Measurements from ENCODE around the gene KCNJ10.
A peak's percentile ranks its signal among the peaks of the same experiment; 100 is the strongest.
"Not testable (repeated sequence)": the region's sequence is repeated elsewhere in the genome, so short reads cannot be mapped to it uniquely, and the experiment has no call there.

Gene KCNJ10

GRCh38 chr1:160069460-160070231, at the start of gene KCNJ10:
KCNJ10 (minus strand) TSS chr1:160070160; CDS start chr1:160042532, 27,628 bp downstream.
- Mint-ChIP-seq H3K9me3 (no peaks in the 10 kb centered on the region), H3K27ac (ENCODE audit: low read depth) (no peak within 1 kb of the TSS), H3K27me3 (peaks cover 59% of the 10 kb centered on the region), H3K36me3 (ENCODE audit: insufficient read depth) (peaks cover 4% of the 10 kb centered on the region), H3K4me3 (peak within 1 kb of the TSS; percentile 78), H3K4me1 (peaks cover 14% of the 10 kb centered on the region)
- DNase-seq (ENCODE audit: low spot score in 2 of 2) (no peak), ATAC-seq (replicated peaks; ENCODE audit: extremely low read depth, poor library complexity, severe bottlenecking) (peak; percentile 29)

GRCh38 chr1:160118928-160119327, 49.0 kb upstream of the KCNJ10 start:
- H3K27ac Mint-ChIP-seq (ENCODE audit: low read depth): no peak overlapping the region
- DNase-seq (ENCODE audit: low spot score in 2 of 2) (no peak), ATAC-seq (replicated peaks; ENCODE audit: extremely low read depth, poor library complexity, severe bottlenecking) (no peak)
- no peak overlapping the region for H3K4me3 Mint-ChIP-seq
- H3K9me3 Mint-ChIP-seq: no peaks in the 10 kb centered on the region
- H3K27me3 Mint-ChIP-seq: peaks cover 26% of the 10 kb centered on the region
- H3K4me1 Mint-ChIP-seq: no peaks in the 10 kb centered on the region
- no peaks in the 10 kb centered on the region for H3K36me3 Mint-ChIP-seq (ENCODE audit: insufficient read depth)

DNA sequence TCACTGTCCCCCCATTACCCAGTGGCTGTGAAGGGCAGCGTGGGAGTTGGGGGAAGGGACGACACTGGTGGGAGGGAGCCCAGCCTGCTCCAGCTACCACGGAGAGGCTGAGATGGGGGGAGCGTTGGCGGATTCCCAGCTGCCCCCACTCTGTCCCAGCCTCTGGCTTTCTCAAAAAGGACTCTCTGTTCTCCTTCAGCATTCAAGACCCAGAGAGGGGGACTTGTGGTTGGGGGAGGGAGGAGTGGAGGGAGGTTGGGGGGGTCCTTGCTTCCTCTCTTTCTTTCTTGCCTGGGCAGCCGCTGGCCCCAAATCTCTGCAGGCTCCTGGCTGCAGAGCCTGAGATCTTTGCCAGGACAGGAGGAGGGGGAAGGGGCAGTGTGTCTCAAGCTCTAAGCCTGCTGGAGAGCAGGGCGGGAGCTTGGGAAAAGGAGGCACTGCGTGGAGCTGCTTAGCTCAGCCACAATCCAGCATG, 47.8 kb upstream of the KCNJ10 start:
- H3K27me3 Mint-ChIP-seq: peaks cover 26% of the 10 kb centered on the region
- no peaks in the 10 kb centered on the region for H3K4me1 Mint-ChIP-seq
- H3K4me3 Mint-ChIP-seq: no peak overlapping the region
- H3K36me3 Mint-ChIP-seq (ENCODE audit: insufficient read depth): no peaks in the 10 kb centered on the region
- no peak for DNase-seq (ENCODE audit: low spot score in 2 of 2)
- ATAC-seq (replicated peaks; ENCODE audit: extremely low read depth, poor library complexity, severe bottlenecking): no peak
- H3K9me3 Mint-ChIP-seq: no peaks in the 10 kb centered on the region
- H3K27ac Mint-ChIP-seq (ENCODE audit: low read depth): no peak overlapping the region

- peaks cover 26% of the 10 kb centered on the region for H3K27me3 Mint-ChIP-seq
- ATAC-seq (replicated peaks; ENCODE audit: extremely low read depth, poor library complexity, severe bottlenecking): no peak
- no peak for DNase-seq (ENCODE audit: low spot score in 2 of 2)
- H3K36me3 Mint-ChIP-seq (ENCODE audit: insufficient read depth): no peaks in the 10 kb centered on the region
- H3K9me3 Mint-ChIP-seq: no peaks in the 10 kb centered on the region
- H3K4me3 Mint-ChIP-seq: no peak overlapping the region
- H3K27ac Mint-ChIP-seq (ENCODE audit: low read depth): no peak overlapping the region
- H3K4me1 Mint-ChIP-seq: no peaks in the 10 kb centered on the region
These were observed 47.3 kb upstream of the KCNJ10 start for GRCh38 chr1:160117300-160117699.

- Mint-ChIP-seq H3K36me3 (ENCODE audit: insufficient read depth) (no peaks in the 10 kb centered on the region), H3K4me1 (no peaks in the 10 kb centered on the region), H3K27ac (ENCODE audit: low read depth) (no peak overlapping the region), H3K4me3 (no peak overlapping the region), H3K27me3 (peaks cover 26% of the 10 kb centered on the region), H3K9me3 (no peaks in the 10 kb centered on the region)
- no peak for ATAC-seq (replicated peaks; ENCODE audit: extremely low read depth, poor library complexity, severe bottlenecking)
- no peak for DNase-seq (ENCODE audit: low spot score in 2 of 2)
These were observed 46.6 kb upstream of the KCNJ10 start for GRCh38 chr1:160116283-160117147.

DNA sequence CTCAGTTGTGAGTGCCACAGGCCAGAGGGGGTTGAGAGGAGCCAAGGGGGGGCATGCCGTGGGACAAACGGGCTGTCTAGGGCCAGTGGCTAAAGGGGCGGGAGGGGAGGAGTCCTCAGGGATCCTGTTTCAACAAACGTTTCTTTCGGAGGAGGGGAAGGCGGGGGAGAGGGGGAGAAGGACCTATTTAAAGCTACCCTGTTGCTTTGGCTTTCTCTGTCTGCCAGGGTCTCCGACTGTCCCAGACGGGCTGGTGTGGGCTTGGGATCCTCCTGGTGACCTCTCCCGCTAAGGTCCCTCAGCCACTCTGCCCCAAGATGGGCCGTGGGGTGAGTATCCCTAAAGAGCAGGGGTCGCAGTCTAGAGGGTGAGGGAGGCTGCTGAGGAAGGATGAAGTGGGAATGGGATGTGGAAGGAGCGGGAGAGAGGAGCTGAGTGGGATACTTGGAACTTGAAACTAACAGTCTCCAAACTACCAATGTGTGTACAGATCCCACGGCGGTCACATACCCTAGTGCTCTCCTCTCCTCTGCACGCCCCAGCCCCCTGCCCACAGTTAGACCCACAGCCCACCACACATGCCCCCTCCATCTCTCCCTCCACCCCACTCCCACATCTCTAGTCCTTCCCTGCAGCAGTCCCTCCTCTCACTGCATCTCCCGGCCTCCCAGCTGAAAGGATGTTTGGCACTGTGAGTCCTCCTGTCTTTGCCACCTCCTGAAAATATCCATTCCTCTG, 45.8 kb upstream of the KCNJ10 start, which contains the start of gene ATP1A2:
Gene ATP1A2, plus strand, starts transcription at position 215 of the 738 bp plus-strand sequence. Its CDS starts 103 bp downstream, at position 318.
- H3K27me3 Mint-ChIP-seq: peaks cover 26% of the 10 kb centered on the region
- DNase-seq (ENCODE audit: low spot score in 2 of 2): no peak
- no peaks in the 10 kb centered on the region for H3K4me1 Mint-ChIP-seq
- H3K27ac Mint-ChIP-seq (ENCODE audit: low read depth): no peak within 1 kb of the TSS
- no peak within 1 kb of the TSS for H3K4me3 Mint-ChIP-seq
- H3K36me3 Mint-ChIP-seq (ENCODE audit: insufficient read depth): no peaks in the 10 kb centered on the region
- no peak for ATAC-seq (replicated peaks; ENCODE audit: extremely low read depth, poor library complexity, severe bottlenecking)
- no peaks in the 10 kb centered on the region for H3K9me3 Mint-ChIP-seq

DNA sequence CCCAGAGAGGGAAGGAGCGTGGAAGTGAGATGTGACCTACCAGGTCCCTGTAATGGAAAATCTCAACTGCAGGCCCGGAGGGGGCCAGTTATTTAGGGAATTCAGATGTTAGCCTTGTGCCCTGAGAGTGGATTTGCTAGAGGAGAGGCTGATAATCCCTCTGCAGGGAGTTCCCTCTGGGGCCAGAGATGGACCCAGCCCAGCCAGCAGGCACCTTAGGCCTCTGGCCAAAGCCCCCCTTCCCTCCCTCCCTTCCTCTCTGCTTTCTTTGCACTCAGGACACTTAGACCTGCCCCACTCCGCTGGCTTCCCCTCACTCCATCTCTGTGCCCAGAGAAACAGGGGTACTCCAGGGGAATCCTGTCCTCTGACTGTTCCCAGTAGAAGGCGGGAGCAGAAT, 44.1 kb upstream of the KCNJ10 start:
- peaks cover 32% of the 10 kb centered on the region for H3K27me3 Mint-ChIP-seq
- no peaks in the 10 kb centered on the region for H3K36me3 Mint-ChIP-seq (ENCODE audit: insufficient read depth)
- no peak overlapping the region for H3K4me3 Mint-ChIP-seq
- no peak for ATAC-seq (replicated peaks; ENCODE audit: extremely low read depth, poor library complexity, severe bottlenecking)
- DNase-seq (ENCODE audit: low spot score in 2 of 2): no peak
- no peaks in the 10 kb centered on the region for H3K4me1 Mint-ChIP-seq
- no peaks in the 10 kb centered on the region for H3K9me3 Mint-ChIP-seq
- H3K27ac Mint-ChIP-seq (ENCODE audit: low read depth): no peak overlapping the region

DNA sequence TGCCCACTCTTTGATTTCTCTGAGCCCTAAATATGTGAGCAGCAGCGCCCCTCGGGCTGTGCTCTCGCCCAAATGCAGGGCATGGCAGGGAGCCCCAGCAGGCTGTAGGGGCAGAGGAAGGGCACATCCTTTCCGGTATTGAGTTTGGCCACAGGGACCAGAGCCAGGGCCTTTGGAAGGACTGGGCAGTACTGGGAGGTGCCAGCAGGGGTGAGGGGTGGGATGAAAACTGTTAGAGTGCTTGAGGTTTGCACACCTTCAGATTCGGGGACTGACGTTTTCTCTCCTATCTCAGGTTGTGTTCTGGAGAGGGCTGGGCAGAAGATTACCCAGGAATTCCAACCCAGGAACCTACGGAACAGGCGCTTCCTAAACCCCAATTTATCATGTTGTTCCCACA, 43.4 kb upstream of the KCNJ10 start:
- no peak overlapping the region for H3K4me3 Mint-ChIP-seq
- peaks cover 38% of the 10 kb centered on the region for H3K27me3 Mint-ChIP-seq
- no peak for ATAC-seq (replicated peaks; ENCODE audit: extremely low read depth, poor library complexity, severe bottlenecking)
- no peaks in the 10 kb centered on the region for H3K4me1 Mint-ChIP-seq
- no peak for DNase-seq (ENCODE audit: low spot score in 2 of 2)
- no peaks in the 10 kb centered on the region for H3K36me3 Mint-ChIP-seq (ENCODE audit: insufficient read depth)
- H3K9me3 Mint-ChIP-seq: no peaks in the 10 kb centered on the region
- no peak overlapping the region for H3K27ac Mint-ChIP-seq (ENCODE audit: low read depth)

- Mint-ChIP-seq H3K27ac (ENCODE audit: low read depth) (no peak overlapping the region), H3K36me3 (ENCODE audit: insufficient read depth) (no peaks in the 10 kb centered on the region), H3K27me3 (peaks cover 38% of the 10 kb centered on the region), H3K4me3 (no peak overlapping the region), H3K4me1 (no peaks in the 10 kb centered on the region), H3K9me3 (no peaks in the 10 kb centered on the region)
- ATAC-seq (replicated peaks; ENCODE audit: extremely low read depth, poor library complexity, severe bottlenecking) (no peak), DNase-seq (ENCODE audit: low spot score in 2 of 2) (no peak)
These were observed 42.4 kb upstream of the KCNJ10 start for GRCh38 chr1:160112357-160112756.

GRCh38 chr1:160111462-160111861, 41.5 kb upstream of the KCNJ10 start:
- H3K4me1 Mint-ChIP-seq; ATAC-seq (replicated peaks; ENCODE audit: extremely low read depth, poor library complexity, severe bottlenecking); H3K9me3 Mint-ChIP-seq; DNase-seq (ENCODE audit: low spot score in 2 of 2); H3K4me3 Mint-ChIP-seq; H3K27ac Mint-ChIP-seq (ENCODE audit: low read depth); H3K36me3 Mint-ChIP-seq (ENCODE audit: insufficient read depth): not testable (repeated sequence)
- peaks cover 31% of the 10 kb centered on the region for H3K27me3 Mint-ChIP-seq

DNA sequence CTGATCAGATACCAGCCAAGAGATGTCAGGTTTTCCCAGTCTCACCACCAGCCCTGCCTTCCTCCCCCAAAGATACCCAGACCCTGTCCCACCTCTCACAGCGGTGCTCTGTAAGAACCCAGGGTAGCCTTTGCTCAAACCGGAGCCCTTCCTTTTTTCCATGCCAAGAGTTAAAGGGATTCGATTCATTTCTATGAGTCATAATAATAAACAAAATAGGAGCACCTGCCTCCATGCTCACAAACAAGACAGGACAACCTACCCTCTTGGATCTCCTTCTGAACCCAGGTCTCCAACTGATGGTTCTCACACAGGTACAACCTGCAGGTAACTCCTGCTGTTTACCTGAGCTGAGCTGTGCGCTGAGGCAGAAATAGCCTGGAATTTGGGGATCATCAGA, 39.7 kb upstream of the KCNJ10 start:
- Mint-ChIP-seq H3K36me3 (ENCODE audit: insufficient read depth) (no peaks in the 10 kb centered on the region), H3K27me3 (peaks cover 13% of the 10 kb centered on the region), H3K9me3 (no peaks in the 10 kb centered on the region), H3K27ac (ENCODE audit: low read depth) (no peak overlapping the region), H3K4me3 (no peak overlapping the region), H3K4me1 (no peaks in the 10 kb centered on the region)
- ATAC-seq (replicated peaks; ENCODE audit: extremely low read depth, poor library complexity, severe bottlenecking): no peak
- DNase-seq (ENCODE audit: low spot score in 2 of 2): no peak

DNA sequence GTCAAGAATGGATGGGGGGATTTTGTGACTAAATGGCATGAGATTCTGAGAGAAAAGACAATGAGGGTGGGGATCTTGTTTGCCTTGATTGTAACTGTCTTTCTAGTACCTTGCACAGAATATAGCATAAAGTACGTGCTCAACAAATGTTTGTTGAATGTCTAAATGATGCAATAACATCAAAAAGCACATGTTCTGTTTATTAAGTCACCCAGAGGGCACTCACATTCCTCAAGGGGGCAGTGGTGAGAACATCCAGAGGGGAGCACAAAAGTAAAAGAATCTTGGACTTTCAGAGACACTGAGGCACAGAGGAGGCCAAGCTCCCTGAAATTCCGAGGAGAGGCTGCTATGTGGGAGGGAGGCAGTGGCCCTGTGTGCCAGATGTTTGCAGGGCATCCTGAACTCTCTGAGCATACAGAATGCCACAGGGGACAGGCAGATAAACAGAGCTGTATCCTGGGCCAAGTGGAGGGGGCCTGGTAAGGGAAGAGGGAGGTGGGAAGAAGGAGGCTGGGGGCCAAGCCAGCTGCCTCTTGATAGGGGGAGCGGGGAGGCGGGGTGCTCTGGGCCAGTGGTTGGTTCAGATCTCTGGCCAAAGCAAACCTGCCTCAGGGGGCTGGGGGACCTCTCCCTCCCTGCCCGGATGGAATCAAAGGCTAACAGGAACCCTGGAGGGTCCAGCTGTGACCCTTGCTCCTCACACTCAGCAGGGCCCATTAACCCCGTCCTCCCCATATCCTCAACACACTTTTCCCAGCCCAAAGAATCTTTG, 39.1 kb upstream of the KCNJ10 start:
- DNase-seq (ENCODE audit: low spot score in 2 of 2) (no peak), ATAC-seq (replicated peaks; ENCODE audit: extremely low read depth, poor library complexity, severe bottlenecking) (no peak)
- H3K27me3 Mint-ChIP-seq: peaks cover 12% of the 10 kb centered on the region
- H3K9me3 Mint-ChIP-seq: no peaks in the 10 kb centered on the region
- no peaks in the 10 kb centered on the region for H3K4me1 Mint-ChIP-seq
- H3K4me3 Mint-ChIP-seq: no peak overlapping the region
- H3K27ac Mint-ChIP-seq (ENCODE audit: low read depth): no peak overlapping the region
- no peaks in the 10 kb centered on the region for H3K36me3 Mint-ChIP-seq (ENCODE audit: insufficient read depth)

Measured in central memory CD8-positive, alpha-beta T cell (primary cell).